Ascending aorta (tissue), 2 donors: ENCODE data around the gene ZNF579. TPM values are rescaled to one million over a fixed set of nuclear protein-coding genes. Genes with fewer than 3 reads are reported as not detected.

Experiments used
- DNase-seq, 2 donors: peaks; one replicate each; pipeline ENCODE4 v3.0.0-alpha.2; 2019; ENCODE audit warnings: low spot score in 2 of 2
- H3K27ac ChIP-seq, 2 donors: fragments of 200-600 bp; sonication (generic); one replicate each; pipeline ENCODE4 v1.5.1; 2016 to 2017; ENCODE audit warnings: mild to moderate bottlenecking in 1 of 2
- H3K27me3 ChIP-seq: fragments of 200-600 bp; sonication (generic); one replicate; pipeline ENCODE4 v1.5.1; 2017
- H3K36me3 ChIP-seq, 2 donors: fragments of 200-600 bp; sonication (generic); one replicate each; pipeline ENCODE4 v1.5.1; 2016
- H3K4me1 ChIP-seq, 2 donors: fragments of 200-600 bp; sonication (generic); one replicate each; pipeline ENCODE4 v1.5.1; 2016 to 2017; ENCODE audit warnings: mild to moderate bottlenecking in 1 of 2
- H3K4me3 ChIP-seq, 2 donors: fragments of 200-600 bp; sonication (generic); one replicate each; pipeline ENCODE4 v1.5.1; 2016 to 2017; ENCODE audit warnings: mild to moderate bottlenecking in 1 of 2
- H3K9me3 ChIP-seq, 2 donors: fragments of 200-600 bp; sonication (generic); one replicate each; pipeline ENCODE4 v1.5.1; 2016
- CTCF ChIP-seq, 3 experiments: fragments of 200-600 bp in 2 of 3; fragments of 450-650 bp in 1 of 3; sonication (generic) in 2 of 3; IDR thresholded peaks; one replicate each; pipeline ENCODE4 v1.5.1; 2016 to 2019; ENCODE audit warnings: antibody characterized with exemption in 3 of 3, mild to moderate bottlenecking in 1 of 3, moderate library complexity in 1 of 3
- intact Hi-C: fragments of 100-400 bp; cut with DNase I; formaldehyde crosslinking; loops from one replicate; pipeline ENCODE4 v1.15.1; 2023
- total RNA-seq: library from RNA; depleted of rRNA; stranded (reverse); fragments of >200 nt; gene quantifications from one replicate; pipeline ENCODE4 v1.1.0, GENCODE V29; 2016

Gene ZNF579
- total RNA-seq, 1 donor from 2014 or later, result 14.2 TPM

- intact Hi-C loops, result no loop called here
- H3K36me3 ChIP-seq, result no peaks in the 10 kb centered on the region
- no peak for DNase-seq
- H3K27me3 ChIP-seq, result no peaks in the 10 kb centered on the region
- H3K9me3 ChIP-seq, result no peaks in the 10 kb centered on the region
- H3K4me1 ChIP-seq, result peaks cover 5 to 14% of the 10 kb centered on the region in 2 donors
- no peak overlapping the region for H3K4me3 ChIP-seq
- H3K27ac ChIP-seq, result no peak overlapping the region
- TF ChIP-seq CTCF (IDR thresholded peaks at IDR 0.05), result no peak
Observed at GRCh38 chr19:55553217-55554182, 27.1 kb downstream of the ZNF579 start.

- intact Hi-C loops, result no loop called here
- no peaks in the 10 kb centered on the region for H3K36me3 ChIP-seq
- no peaks in the 10 kb centered on the region for H3K27me3 ChIP-seq
- no peak overlapping the region for H3K4me3 ChIP-seq
- no peak for DNase-seq
- no peak overlapping the region for H3K27ac ChIP-seq
- no peak for TF ChIP-seq CTCF (IDR thresholded peaks at IDR 0.05)
- H3K4me1 ChIP-seq, result peaks cover 5 to 20% of the 10 kb centered on the region in 2 donors
- H3K9me3 ChIP-seq, result no peaks in the 10 kb centered on the region
Observed at GRCh38 chr19:55552620-55553019, 28.0 kb downstream of the ZNF579 start.

- H3K4me3 ChIP-seq, result no peak overlapping the region
Observed at GRCh38 chr19:55552206-55552605, 28.4 kb downstream of the ZNF579 start.

GRCh38 chr19:55550321-55550650, 30.4 kb downstream of the ZNF579 start:
- Histone ChIP-seq H3K36me3 (no peaks in the 10 kb centered on the region), H3K27ac (no peak overlapping the region), H3K27me3 (no peaks in the 10 kb centered on the region), H3K4me1 (peaks cover 5 to 33% of the 10 kb centered on the region in 2 donors), H3K4me3 (no peak overlapping the region), H3K9me3 (no peaks in the 10 kb centered on the region)
- intact Hi-C loops, result no loop called here
- no peak for DNase-seq
- TF ChIP-seq CTCF (IDR thresholded peaks at IDR 0.05), result no peak

More at GRCh38 chr19:55552206-55552605, 28.4 kb downstream of the ZNF579 start:
- intact Hi-C loops, result no loop called here
- TF ChIP-seq CTCF (IDR thresholded peaks at IDR 0.05), result no peak
- no peaks in the 10 kb centered on the region for H3K36me3 ChIP-seq
- H3K4me1 ChIP-seq, result peaks cover 5 to 21% of the 10 kb centered on the region in 2 donors
- H3K27ac ChIP-seq, result no peak overlapping the region
- no peaks in the 10 kb centered on the region for H3K9me3 ChIP-seq
- DNase-seq, result no peak
- H3K27me3 ChIP-seq, result no peaks in the 10 kb centered on the region

- TF ChIP-seq CTCF (IDR thresholded peaks at IDR 0.05), result no peak
- peaks cover 5 to 33% of the 10 kb centered on the region in 2 donors for H3K4me1 ChIP-seq
- H3K36me3 ChIP-seq, result no peaks in the 10 kb centered on the region
- H3K9me3 ChIP-seq, result no peaks in the 10 kb centered on the region
- no peaks in the 10 kb centered on the region for H3K27me3 ChIP-seq
- DNase-seq, result peak in 1 of 2 donors; percentile 77
- peak overlapping the region; percentile 61 to 70 for H3K27ac ChIP-seq
- peak overlapping the region; percentile 30 to 45 for H3K4me3 ChIP-seq
- intact Hi-C loops, result loop anchor here (1.0 kb wide), 2 partner anchors 31 to 32 kb away; partner anchors contain the start of gene ZNF579
Observed at GRCh38 chr19:55549500-55550320, 30.9 kb downstream of the ZNF579 start.
